Inflammatory macrophage (primary cell): ENCODE data around the gene PRDM16.
"Not testable (repeated sequence)": the region's sequence is repeated elsewhere in the genome, so short reads cannot be mapped to it uniquely, and the experiment has no call there.

Experiments
- DNase-seq, 2 donors: peaks; one replicate each; pipeline ENCODE4 v3.0.0-alpha.2; 2020 to 2022

Gene PRDM16

DNA sequence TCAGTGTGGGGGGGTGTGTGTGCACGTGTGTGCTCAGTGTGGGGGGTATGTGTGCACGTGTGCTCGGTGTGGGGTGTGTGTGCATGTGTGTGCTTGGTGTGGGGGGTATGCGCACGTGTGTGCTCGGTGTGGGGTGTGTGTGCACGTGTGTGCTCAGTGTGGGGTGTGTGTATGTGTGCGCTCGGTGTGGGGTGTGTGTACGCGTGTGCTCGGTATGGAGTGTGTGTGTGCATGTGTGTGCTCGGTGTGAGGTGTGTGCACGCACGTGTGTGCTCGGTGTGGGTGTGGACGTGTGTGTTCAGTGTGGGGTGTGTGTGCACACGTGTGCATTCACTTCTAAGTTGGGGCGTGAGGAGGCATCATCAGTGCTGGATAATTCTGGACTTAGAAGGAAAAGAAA lies 77.9 kb downstream of the PRDM16 start:
- no peak for DNase-seq

DNA sequence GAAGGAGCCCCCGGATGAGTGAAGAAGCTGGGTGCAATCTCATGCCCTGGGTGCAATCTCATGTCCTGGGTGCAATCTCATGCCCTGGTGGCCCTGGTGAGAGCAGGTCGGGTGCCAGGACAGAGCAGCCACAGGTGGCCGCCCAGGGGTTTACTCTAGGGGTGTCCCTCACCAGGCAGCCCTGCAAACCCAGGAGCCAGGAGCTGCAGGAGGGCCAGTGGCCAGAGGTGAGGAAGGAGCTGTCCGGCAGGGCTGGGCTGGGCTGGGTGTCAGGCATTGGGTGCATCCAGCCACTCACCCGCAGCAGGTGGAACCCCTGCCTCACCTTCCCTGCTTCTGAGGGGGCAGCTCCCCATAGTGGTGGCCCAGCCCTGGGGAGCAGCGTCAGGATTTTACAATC lies 79.2 kb downstream of the PRDM16 start:
- no peak for DNase-seq

GRCh38 chr1:3149277-3149676 lies 80.3 kb downstream of the PRDM16 start:
- no peak for DNase-seq

DNA sequence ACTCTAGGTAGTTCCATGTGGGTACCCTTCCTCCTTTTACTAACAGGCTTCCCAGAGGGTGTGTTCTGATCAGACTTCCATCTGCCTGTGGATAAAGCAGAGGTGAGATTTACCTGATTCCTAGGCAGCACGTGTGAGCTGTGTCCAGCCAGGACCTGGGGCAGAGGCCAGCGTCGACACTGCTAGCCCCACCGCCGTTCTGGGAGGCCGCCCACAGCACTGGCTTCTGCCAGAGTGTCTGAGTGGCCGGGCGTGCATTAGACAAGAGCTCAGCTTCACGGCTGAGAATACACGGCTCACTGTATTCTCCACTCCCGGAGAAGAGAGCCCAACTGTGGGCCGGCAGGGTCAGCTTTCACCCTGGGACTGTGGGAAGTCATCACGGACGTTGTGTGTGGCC lies 82.5 kb downstream of the PRDM16 start:
- no peak for DNase-seq

GRCh38 chr1:3152143-3152542 lies 83.1 kb downstream of the PRDM16 start:
- DNase-seq: no peak

DNA sequence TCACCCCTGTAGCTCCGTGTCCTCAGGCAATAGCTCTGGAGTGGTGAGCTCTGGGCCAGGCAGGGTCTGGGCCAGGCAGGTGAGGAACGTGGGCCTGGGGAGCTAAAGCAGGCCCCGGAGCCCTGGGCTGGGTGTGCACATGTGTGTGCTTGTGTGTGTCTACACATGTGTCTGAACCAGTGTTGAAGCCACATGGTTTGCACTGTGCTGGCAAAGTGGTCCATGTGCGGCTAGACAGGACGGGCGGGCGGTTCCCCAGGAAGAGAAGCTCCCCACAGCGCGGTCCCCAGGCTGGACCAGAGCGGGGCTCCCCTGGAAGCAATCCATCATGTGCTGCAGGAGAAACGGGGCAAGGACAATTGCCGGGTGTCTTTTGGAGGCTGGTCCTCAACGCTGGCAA lies 84.2 kb downstream of the PRDM16 start:
- no peak for DNase-seq

- no peak for DNase-seq
These were observed 85.1 kb downstream of the PRDM16 start for GRCh38 chr1:3153902-3154795.

DNA sequence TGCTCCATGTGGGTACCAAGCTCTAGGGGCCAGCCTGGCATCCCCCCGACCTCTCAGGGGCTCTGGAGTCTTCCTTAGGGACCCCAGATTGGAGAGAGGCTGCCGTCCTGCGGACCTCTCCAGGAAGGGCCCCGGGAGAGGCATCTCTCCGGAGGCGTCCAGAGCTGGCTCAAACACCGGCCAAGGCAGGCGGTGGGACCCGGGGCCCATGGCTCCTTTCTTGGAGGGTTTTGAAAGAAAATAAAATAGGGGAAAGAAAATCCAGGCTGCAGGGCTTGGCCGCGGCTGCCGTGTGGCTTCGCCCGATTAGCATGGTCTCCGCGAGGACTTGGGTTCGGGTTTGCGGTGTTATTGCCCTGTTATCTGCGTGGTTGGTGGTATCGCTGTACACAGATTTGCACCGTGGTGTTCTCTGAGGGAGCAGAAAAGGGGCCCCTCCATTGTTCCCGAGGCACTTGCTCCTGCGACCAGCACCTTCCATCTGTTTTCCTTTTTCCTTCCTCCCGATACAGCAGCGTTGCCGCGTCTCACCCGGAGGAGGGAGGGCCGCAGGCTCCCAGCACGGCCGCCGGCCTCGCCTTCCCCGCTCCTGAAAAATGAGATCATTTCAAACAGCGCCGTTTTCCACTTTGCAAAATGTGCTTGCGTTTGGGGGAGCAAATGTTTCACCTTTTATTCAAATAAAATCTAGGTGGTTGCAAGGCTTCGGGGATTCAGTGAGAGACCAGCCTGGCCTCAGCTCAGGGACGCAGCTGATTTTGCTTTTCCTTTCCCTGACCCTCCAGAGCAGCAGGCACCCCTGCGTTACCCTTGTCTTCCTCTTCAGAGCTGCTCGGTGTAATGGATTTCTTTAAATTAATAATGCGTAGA lies 86.3 kb downstream of the PRDM16 start:
- DNase-seq: no peak

GRCh38 chr1:3155926-3156220 lies 86.9 kb downstream of the PRDM16 start:
- no peak for DNase-seq

GRCh38 chr1:3156936-3157335 lies 87.9 kb downstream of the PRDM16 start:
- DNase-seq: no peak

DNA sequence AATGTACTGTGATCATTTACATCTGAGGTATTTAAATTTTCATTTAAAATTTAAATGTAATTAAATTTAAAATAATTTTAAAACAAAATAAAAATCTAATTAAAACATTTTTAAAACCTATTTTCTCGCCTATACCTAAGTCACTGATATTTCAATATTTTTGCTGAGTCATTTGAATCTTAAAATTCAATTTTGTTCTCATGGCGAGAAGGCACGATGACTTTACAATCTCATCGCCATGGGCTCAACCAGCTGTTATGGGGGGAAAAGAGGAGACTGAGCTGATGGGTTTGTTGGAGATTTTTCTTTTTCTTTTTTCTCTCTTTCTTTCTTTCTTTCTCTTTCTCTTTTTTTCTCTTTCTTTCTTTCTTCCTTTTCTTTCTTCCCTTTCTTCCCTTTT lies 89.3 kb downstream of the PRDM16 start:
- no peak for DNase-seq

GRCh38 chr1:3159121-3159520 lies 90.1 kb downstream of the PRDM16 start:
- DNase-seq: no peak

DNA sequence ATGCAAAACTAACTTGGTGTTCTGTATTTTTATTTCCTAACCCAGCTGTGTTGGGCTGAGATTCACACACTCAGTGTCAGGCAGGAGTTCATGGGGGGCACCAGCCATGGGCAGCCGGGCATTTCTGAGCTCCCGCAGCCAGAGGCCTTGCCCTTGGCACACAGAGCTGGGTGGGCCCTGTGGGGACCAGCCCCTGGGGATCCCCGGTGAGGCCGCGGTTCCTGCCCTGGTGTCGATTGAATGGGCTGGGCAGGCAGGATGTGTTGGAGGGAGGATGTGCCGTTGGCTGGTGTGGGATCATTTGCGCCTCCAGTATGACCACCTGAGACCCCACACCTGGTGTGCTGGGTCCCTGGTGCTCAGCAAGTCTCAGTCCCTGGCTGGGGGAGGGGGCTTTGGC lies 91.0 kb downstream of the PRDM16 start:
- DNase-seq: no peak

DNA sequence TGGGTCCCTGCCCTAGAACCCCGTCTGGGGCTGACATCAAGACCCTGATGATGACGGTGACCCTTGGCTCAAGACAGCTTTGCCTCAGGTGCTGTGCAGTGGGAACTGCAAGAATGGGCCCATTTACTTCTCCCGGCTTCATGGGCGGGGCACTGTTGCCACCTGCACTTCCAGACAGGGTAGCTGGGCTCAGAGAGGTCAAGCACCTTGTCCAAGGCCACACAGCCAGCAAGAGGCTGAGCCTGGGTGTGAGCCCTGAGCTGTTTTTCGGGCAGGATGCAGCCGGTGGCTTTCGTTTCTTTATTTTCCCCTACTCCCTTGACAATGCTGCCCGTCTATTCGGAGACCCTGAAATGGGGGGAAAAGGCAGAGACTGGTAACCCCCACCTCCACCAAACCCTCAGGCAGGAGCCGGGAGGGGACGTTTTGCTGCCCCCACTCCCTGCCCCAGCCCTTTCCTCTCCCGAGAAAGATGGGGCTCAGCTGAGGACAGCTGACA lies 91.7 kb downstream of the PRDM16 start:
- DNase-seq: no peak

GRCh38 chr1:3161176-3161840 lies 92.3 kb downstream of the PRDM16 start:
- DNase-seq: no peak

- DNase-seq: no peak
These were observed 93.4 kb downstream of the PRDM16 start for GRCh38 chr1:3162322-3162882.

DNA sequence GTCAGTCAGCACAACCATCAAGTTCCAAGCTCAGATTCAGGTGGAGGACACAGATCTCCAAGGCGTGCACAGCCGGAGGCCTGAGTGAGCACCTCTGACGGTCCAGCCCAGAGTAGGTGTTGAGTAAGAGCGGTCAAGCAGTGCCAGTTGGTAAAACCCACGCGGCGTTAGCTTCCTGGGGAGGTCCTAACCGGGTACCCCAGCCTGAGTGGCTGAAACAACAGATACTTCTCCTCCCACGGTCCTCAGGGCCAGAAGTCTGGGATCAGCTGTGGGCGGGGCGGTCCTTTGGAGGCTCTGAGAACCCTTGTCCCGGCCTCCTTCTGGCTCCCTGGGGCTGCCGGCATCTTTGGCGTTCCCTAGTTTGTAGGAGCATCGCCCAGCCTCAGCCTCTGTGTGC lies 94.4 kb downstream of the PRDM16 start:
- no peak for DNase-seq

- DNase-seq: no peak
These were observed 95.7 kb downstream of the PRDM16 start for GRCh38 chr1:3164671-3165070.

GRCh38 chr1:3165189-3165588 lies 96.2 kb downstream of the PRDM16 start:
- not testable (repeated sequence) for DNase-seq

GRCh38 chr1:3166206-3166918 lies 97.4 kb downstream of the PRDM16 start:
- no peak for DNase-seq

DNA sequence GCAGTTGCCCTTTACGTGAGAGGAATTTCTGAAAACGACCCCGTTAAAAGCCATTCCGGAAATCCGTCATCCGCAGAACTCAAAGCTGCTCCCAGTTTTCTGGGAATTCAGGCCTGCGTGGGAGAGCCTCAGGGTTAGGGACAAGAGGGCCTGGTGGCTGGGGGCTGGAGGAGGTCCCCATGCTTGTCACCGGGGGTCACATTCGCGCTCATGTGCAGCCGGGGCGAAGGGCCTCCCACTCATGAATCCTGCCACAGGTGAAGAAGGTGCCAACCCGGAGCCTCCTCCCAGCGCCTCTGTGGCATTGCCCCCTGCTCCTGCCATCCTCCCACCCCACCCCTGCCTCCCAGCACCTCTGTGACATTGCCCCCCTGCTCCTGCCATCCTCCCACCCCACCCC lies 98.3 kb downstream of the PRDM16 start:
- DNase-seq: no peak

DNA sequence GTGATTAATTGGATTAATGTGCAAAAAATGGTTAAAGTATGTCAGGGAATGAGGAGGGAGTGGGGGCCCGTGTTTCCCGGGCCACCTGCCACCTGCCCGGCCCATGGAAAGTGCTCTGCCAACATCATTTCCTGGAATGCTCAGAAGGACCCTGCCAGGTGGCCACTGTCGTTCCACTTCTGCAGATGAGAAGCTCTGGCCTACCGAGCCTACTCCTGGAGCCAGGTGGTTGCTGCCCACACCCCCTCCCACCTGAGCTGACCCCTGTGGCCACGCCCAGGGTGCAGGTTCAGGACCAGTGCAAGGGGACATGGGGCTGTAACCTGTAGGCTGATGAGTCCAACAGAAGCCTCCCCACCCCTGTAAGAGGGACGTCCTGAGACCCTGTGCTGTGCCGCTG lies 99.7 kb downstream of the PRDM16 start:
- DNase-seq: no peak
